Ishikawa (cell line): ENCODE data around the gene THAP8.
A peak's percentile ranks its signal among the peaks of the same experiment; 100 is the strongest.

ENCODE experiments used
- CEBPB ChIP-seq: IDR thresholded peaks from 2 replicates; pipeline ENCODE4 v1.6.1; 2012
- CREB1 ChIP-seq: IDR thresholded peaks from 2 replicates; pipeline ENCODE4 v1.6.1; 2012; ENCODE audit warnings: low read depth
- EGR1 ChIP-seq: IDR thresholded peaks from 2 replicates; pipeline ENCODE4 v1.6.1; 2012
- EP300 ChIP-seq: IDR thresholded peaks from 2 replicates; pipeline ENCODE4 v1.6.1; 2012; ENCODE audit warnings: borderline replicate concordance
- FOXM1 ChIP-seq: IDR thresholded peaks from 2 replicates; pipeline ENCODE4 v1.6.1; 2012; ENCODE audit warnings: low read depth, borderline replicate concordance
- MAX ChIP-seq: IDR thresholded peaks from 2 replicates; pipeline ENCODE4 v1.6.1; 2012
- NFIC ChIP-seq: IDR thresholded peaks from 2 replicates; pipeline ENCODE4 v1.6.1; 2012
- RAD21 ChIP-seq: IDR thresholded peaks from 2 replicates; pipeline ENCODE4 v1.6.1; 2012; ENCODE audit warnings: low read depth
- REST ChIP-seq: IDR thresholded peaks from 2 replicates; pipeline ENCODE4 v1.6.1; 2012; ENCODE audit warnings: low read depth, mild to moderate bottlenecking
- TAF1 ChIP-seq: IDR thresholded peaks from 2 replicates; pipeline ENCODE4 v1.6.1; 2012; ENCODE audit warnings: low read depth, mild to moderate bottlenecking
- TCF12 ChIP-seq: IDR thresholded peaks from 2 replicates; pipeline ENCODE4 v1.6.1; 2012; ENCODE audit warnings: low read depth
- TEAD4 ChIP-seq: IDR thresholded peaks from 2 replicates; pipeline ENCODE4 v1.6.1; 2012
- USF1 ChIP-seq: IDR thresholded peaks from 2 replicates; pipeline ENCODE4 v1.6.1; 2012
- YY1 ChIP-seq: IDR thresholded peaks from 2 replicates; pipeline ENCODE4 v1.6.1; 2012; ENCODE audit warnings: low read depth
- ZBTB7A ChIP-seq: IDR thresholded peaks from 2 replicates; pipeline ENCODE4 v1.6.1; 2012; ENCODE audit warnings: low read depth

Gene THAP8

GRCh38 chr19:36009633-36010379 is 44.3 kb downstream of the THAP8 start:
- TF ChIP-seq EGR1: no peak
- TF ChIP-seq USF1: no peak
- TF ChIP-seq REST: no peak
- TF ChIP-seq ZBTB7A: no peak
- TF ChIP-seq YY1: no peak
- TF ChIP-seq TCF12: no peak
- TF ChIP-seq NFIC: no peak
- no peak for TF ChIP-seq CREB1
- TF ChIP-seq TEAD4: no peak
- no peak for TF ChIP-seq TAF1
- no peak for TF ChIP-seq EP300
- no peak for TF ChIP-seq FOXM1
- no peak for TF ChIP-seq MAX
- TF ChIP-seq CEBPB: no peak

GRCh38 chr19:36009220-36009619 is 44.9 kb downstream of the THAP8 start:
- TF ChIP-seq NFIC (0 out of 2 replicates have a peak, but pooled peaks have one; percentile 6), YY1 (no peak), REST (no peak), EGR1 (no peak), USF1 (no peak), FOXM1 (no peak), MAX (peak; percentile 81; the same call in 1 of the 2 replicates), RAD21 (no peak), TAF1 (no peak), TEAD4 (peak; percentile 22; the same call in 1 of the 2 replicates), CEBPB (no peak), ZBTB7A (no peak), TCF12 (no peak), EP300 (no peak), CREB1 (no peak)

- TF ChIP-seq YY1 (peak; percentile 34; the same call in 1 of the 2 replicates), EGR1 (no peak), CEBPB (no peak), ZBTB7A (no peak; the same call in 1 of the 2 replicates), TCF12 (0 out of 2 replicates have a peak, but pooled peaks have one; percentile 21), EP300 (no peak; the same call in 1 of the 2 replicates), TAF1 (peak; percentile 73; the same call in 1 of the 2 replicates), TEAD4 (no peak), CREB1 (no peak), NFIC (no peak; the same call in 1 of the 2 replicates), REST (no peak), RAD21 (no peak), MAX (peak; percentile 77), USF1 (peak; percentile 70)
These were observed 45.6 kb downstream of the THAP8 start, which contains the start of gene SYNE4 for GRCh38 chr19:36008336-36008978. TSS of gene SYNE4 (minus strand) at chr19:36008813. CDS start at chr19:36008681, 132 bp downstream.
